GM18511 (cell line): ENCODE measurements around the gene C16orf89.

ENCODE experiments used
- ATAC-seq: cut with Tn5 transposase; IDR thresholded peaks from one replicate; pipeline ENCODE4 v1.9.1; 2021; ENCODE audit warnings: mild to moderate bottlenecking, moderate library complexity; ENCODE audit not compliant: unreplicated experiment

C16orf89 gene

DNA sequence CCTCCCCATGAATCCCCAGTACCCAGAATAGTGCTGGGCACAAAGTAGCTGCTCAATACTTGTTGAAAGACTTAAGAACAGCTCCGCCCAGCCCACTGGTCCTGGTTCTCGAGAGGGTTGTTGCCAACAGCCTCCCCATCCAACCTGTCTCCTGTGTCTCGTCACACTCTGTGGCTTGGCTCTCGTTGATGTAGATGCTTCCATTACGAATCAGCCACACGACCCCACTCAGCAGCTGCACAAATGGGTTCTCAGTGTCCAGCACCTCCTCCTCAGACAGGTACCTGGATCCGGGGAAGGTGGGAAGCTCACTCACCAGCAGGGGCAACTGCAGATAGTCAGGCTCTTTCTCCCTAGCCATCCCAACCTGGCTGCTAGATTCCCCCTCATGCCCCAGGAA lies 34.2 kb downstream of the C16orf89 start:
- no peak for ATAC-seq

DNA sequence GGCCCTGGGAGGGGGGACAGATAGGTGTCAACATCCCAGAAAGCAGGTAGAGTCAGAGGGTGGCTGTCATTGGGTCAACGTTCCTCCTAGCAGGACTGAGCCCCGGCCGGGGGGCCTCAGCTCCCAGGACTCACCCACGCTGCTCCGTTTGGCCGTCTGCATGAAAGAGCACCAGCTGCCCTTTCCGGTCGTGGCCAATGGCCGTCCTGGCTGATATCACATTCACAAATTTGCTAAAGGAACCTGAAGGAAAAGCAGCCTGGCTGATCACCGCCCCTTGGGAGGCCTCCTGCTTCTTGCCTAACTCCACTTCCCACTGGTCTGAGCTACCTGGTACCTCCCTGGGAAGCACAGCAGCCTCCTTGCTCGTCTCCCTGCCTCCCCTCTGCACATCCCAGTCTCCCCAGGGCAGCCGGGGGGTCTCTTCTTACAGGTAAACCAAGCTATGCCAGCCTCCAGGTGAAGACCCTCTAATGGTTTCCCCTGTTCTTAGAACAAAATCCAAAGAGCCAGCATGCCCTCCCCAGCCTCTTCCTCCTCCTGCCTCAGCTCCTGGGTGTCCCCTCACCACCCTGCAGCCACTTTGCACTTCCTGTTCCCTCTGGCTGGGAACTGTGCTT lies 35.4 kb downstream of the C16orf89 start:
- ATAC-seq = no peak

DNA sequence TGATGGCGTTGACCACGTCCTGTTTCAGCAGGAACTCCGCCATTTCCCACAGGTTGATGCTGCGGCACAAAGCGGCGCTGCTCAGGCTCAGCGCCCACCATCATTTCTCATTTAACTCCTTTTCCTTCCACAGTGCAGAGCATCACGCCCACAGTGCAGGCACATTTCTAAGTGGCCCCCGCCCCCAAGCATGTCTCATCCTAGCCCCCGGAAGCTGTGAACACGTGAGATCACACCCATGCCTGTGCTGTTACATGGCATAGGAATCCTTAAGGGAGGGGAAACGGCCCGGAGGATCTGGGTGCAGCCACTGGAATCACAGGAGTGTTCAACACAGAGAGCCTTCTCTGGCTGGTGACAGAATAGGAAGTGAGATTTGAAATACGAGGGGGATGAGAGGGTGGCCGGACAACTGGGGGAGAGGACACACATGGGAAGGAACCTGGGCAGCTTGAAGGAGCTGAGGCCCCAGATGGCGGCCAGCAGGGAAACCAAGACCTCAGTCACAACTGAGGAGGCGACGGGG lies 36.7 kb downstream of the C16orf89 start:
- ATAC-seq = no peak

DNA sequence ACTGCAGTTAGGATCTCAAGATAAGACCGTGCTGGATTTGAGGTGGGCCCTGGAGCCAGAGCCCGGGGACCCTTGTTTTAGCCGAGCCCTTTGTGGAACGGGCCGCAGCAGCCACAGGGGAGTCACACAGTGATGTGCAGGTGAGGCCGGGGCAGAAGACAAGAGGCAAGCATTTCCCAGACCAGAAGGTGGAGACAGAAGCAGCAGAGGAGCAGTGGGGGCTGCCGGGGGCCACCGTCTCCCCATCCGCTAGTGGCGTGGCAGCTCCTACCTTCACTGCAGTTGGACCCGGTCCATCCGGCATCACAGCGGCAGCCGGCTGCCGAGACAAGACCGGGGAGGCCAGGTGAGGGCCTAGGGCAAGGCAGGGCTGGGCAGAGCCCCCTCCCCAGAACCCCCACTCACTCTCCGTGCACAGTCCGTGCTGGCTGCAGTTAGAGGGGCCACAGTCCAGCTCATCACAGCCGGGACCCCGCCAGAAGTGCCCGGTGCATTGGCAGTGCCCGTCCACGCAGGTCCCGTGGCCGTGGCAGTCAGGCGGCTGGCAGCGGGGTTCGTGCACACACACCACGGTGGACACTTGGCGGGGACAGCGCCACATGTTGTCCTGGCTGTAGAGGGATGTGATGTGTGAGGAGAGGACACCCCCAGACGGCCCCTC lies 38.1 kb downstream of the C16orf89 start:
- ATAC-seq = no peak

DNA sequence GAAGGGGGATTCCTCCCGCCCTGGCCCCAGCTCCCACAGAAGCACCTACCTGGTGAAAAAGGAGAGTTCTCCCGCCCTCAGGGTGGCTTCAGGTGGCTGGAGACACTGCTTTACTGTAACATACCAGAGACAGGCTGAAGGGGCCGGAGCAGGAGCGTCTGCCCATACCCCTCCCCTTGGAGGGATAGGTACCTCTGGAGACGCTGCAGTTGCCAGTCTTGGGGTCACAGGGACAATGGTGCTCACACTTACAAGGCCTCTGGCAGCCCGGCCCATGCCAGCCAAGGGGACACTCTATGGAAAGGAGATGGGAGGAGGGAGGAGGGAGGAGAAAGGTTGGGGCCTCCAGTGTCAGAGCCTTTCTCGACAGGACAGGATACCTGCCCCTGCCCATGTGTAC lies 38.7 kb downstream of the C16orf89 start:
- no peak for ATAC-seq

DNA sequence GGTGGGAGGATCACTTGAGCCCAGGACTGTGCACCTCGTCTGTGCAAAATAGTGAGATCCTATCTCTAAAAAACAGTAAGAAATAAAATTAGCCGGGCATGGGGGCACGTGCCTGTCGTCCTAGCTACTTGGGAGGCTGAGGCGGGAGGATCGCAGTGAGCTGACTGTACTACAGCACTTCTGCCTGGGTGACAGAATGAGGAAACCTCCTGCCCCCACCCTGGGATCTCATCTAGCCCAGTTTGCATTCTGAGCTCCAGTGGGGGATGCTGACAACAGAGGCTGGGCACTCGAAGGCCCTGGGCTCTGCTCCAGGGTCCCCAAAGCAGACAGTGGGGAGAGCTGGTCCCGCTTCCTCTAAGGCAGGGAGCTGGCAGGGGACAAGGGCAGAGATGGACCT lies 39.1 kb downstream of the C16orf89 start:
- no peak for ATAC-seq

DNA sequence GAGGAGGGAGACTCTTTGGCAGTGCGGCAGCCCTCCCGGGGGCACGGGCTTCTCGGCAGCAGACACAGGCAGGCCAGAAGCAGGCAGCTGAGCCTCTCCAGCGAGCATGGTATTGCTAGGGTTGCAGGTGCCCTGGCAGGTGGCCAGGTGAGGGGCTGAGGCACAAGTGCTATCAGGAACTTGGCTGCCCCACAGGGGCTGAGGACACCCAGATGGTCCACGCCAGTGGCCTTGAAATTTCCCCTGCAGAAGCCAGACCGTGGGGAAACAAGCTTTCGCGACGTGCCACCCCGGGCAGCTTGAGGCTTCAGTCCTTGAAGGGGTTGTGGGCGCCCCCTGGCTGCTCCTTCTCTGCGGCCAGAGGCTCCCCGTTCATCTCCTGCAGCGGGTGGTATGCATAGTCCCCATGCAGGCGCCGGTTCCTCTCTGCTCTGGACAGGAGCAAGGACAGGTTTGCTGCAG lies 40.6 kb downstream of the C16orf89 start:
- no peak for ATAC-seq

DNA sequence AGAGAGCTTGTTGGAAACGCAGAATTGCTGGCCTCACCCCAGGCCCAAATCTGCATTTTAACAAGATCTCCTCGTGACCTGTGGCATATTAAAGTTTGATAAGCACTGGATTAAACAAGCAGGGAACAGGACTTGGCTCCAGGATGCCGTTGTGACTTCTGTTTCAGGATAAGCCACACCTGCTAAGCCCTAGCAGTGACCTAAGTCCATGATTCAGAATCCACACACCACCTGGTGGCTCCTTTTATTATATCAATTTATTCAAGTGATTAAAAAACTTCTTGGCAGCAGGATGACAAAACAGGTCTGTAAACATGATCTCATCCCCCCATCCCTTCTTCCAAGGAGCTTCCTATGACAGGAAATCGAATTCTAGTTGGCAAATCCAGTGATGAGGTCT lies 41.1 kb downstream of the C16orf89 start:
- ATAC-seq = no peak

DNA sequence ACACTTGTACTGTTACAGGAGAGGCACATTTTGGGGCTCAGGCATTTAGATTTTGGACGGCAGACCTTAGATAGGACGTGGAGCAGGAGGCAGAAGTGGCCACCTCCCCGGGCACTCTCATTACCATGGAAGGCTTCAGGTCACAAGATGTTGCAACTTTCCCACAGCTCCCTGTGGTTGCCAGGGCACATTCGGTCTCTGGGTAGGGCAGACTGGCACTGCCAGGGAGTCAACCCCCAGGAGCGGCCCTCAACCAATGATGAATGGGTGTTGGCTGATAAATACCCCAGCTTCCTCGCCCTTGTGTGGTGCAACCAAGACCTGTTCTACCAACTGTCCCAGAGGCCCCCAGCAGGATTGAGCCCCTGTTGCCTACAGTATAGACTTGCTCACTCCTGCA lies 43.2 kb downstream of the C16orf89 start:
- no peak for ATAC-seq

DNA sequence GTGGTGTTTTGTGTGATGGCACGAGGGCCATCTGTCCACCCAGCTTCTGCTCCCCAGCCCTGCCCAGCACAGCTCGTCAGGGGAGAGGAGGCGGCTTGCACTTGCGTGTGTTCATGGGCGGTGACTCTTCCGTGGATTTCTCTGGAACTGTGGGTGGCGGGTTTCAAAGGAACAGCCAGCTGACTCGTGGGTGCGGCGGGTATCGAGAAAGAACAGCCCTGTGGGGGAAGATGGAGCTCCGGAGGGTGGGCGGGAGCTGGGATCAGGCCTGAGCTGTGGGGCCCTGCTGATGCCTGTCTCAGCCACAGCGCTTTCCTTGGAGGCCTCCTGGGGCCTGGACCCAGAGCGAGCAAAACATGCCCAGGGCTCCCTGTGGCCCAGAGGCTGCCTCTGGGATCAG lies 45.2 kb downstream of the C16orf89 start:
- ATAC-seq = no peak

DNA sequence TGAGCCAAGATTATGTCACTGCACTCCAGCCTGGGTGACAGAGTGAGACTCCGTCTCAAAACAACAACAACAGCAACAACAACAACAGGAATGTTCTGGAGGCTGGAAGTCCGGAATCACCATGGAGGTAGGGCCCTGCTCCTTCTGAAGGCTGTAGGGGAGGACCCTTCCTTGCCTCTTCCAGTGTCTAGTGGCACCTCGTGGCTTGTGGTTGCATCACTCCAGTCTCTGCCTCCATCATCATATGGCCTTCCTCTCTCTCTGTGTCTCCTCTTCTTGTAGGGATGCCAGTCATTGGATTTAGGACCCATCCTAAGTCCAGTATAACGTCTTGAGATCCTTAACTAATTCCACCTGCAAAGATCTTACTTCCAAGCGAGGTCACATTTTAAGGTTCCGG lies 46.0 kb downstream of the C16orf89 start:
- no peak for ATAC-seq

DNA sequence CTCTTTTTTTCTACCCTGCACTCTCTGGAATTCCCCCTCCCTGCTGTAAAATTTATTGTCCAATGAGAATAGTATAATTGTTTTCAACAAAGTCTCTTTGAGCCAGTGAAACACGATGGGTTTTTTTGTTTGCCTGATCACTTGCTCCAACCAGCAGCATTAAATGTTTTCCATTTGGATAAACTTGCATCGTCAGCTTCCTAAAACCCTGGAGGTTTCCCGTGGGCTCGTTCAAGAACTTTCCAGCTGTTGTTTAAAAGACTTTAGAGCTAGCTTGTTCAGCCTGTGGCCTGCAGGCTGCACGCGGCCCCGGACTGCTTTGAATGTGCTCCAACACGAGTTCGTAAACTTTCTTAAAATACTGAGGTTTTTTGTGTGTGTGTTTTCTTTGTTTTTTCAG lies 47.0 kb downstream of the C16orf89 start:
- ATAC-seq = no peak

DNA sequence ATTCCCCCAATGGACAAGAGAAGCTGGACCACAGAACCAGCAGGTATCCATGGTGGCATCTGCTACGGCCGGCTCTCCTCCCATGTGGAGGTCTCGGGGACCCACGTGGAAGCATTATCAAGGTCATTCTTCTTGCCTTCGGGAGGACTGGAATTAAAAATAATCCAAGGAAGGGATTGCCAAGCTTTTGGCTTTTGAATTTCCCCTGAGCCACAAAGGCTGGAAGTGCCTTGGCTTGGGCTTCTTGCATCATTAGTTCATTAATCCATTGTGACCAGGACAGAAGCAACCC lies 48.1 kb downstream of the C16orf89 start:
- no peak for ATAC-seq

DNA sequence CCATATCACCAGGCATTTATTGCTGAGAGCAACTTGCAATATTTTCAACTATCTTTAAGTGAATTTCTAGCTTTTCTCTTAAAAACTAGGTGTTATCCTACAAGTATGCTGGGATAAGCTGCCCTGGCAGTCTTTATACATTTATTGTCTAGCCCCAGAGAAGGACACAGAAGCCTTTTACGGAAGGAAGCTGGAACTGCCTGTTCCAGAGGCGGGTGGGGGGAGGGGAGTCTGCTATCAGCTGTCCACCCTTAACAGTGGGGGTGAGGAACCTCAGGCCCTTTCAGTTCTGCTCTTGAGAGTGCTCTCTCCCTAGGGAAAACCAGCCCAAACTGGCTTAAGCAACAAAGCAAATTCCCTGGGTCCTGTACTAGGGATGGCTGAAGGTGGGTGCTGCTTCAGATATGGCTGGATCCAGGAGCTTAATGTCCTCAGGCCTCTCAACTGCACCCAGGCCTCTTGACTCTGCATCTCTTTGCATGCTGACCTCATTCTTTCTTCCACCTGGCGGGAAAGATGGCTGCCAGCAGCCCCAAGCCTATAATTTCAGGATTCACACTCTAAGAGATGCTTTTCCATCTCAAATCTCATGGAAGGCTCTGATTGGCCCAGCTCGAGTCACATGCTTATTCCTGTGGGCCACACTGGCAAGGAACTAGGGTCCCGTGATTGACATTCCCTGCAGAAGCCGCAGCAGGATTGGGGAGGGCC lies 48.6 kb downstream of the C16orf89 start:
- ATAC-seq = no peak

DNA sequence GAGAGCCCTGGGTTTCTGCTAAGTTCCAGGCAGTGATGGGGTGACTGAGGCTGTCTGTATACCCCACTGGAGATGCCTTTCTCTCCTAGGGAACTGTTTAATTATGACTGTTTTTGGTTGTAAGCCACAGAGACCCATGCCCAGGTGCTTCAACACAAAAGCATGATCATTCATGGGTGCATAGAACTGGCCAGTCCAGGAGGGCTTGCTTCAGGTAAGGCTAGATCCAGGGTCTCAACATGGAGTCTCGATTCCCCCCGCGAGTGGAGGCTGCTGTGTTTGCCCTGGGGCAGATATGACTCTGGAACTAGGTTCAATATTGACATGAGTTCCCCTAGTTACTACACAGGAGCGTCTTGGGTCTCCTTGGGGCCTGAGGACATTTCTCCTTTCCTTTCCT lies 49.9 kb downstream of the C16orf89 start:
- ATAC-seq = no peak

DNA sequence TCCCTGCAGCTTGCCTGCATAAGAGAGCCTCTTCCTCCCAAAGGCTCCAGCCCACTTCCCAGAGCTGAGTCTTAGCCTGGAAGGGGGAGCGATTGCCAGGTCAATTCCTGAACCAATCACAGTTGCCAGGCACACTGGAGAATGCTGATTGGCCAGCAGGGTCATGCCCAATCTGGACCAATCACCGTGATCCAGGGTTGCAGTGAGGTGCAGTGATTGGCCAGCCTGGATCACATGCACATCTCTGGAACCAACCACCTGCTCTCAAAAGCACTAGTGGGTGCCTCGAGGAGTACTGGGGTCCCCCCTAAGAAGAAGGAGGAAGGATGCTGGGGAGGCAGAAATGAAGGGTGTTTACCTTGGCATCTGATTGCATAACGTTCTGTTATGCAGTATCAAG lies 50.4 kb downstream of the C16orf89 start:
- ATAC-seq = no peak

DNA sequence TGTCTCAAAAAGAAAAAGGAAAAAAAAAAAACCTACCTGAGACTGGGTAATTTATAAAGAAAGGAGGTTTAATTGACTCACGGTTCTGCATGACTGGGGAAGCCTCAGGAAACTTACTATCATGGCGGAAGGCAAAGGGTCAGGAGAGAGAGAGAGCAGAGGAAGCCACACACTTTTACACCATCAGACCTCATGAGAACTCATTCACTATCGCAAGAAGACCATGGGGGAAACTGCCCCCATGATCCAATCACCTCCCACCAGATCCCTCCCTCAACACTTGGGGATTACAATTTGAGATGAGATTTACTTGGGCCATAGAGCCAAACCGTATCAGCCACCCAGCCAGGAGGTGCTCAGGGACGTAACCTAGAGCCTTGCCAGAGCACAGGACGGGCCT lies 52.9 kb downstream of the C16orf89 start:
- no peak for ATAC-seq

DNA sequence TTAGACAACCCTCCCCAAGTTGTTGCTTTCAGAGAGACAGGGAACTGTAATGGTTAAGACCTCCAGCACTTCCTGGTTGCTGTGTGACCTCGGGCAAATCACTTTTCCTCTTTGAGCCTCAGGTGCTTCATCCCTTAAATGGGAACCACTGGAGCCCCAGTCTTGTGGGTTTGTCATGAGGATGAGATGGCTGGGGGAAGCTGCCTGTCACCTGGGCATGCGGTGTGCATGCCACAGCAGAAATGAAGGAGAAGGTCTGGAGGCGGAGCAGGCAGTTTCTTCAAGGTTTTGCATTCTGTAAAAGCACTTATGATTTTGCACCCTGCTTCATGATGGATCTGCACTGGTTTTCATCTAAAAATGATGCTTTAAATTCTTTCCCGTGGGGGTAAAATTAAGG lies 54.1 kb downstream of the C16orf89 start:
- ATAC-seq = no peak

DNA sequence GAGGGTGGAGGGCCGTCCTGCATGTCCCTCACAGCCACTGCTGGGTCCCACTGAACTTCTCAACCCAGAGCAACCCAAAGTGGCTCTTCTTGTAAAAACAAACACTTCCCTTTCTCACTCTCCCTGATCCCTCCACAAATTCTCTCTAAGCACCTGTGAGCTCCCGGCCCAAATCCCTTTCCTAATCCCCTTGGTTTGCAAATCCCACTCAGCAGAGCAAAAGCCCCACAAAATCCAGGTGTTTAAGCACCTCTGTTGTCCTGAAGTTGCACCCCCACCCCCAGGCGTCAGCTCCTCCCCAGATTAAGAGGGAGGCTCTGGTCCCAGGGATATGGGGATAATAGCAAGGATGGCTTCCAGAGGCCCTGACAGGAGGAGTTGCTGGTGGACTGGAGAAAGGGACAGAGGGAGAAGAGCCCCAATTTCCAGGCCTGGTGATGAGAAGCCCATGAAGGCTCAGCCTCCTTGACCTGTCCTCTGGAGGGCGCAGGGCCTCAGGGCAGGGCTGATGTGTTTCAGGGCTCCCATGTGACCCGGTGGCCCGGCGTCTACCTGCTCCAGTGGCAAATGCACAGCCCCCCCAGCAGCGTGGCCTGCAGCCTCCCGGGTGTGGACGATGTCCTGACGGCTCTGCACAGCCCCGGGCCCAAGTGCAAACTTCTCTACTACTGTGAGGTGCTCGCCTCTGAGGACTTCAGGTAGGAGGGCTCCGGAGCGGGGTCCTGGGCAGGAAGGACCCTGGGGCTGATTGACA lies 55.0 kb downstream of the C16orf89 start:
- no peak for ATAC-seq

DNA sequence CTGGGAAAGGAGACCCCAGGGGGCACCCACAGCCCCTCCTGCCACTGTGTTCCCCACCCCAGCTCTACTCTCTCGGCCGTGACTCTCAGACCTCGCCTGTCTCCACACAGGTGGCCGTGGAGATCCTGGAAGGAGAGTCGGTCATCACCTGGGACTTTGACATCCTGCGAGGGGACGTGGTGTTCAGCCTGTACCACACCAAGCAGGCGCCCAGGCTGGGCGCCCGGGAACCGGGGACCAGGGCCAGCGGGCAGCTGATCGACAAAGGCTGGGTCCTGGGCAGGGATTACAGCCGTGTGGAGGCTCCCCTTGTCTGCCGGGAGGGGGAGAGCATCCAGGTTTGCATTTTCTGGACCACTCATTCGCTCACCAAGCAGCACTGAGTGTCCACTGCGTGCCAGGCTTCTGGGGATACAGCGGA lies 57.4 kb downstream of the C16orf89 start:
- no peak for ATAC-seq

DNA sequence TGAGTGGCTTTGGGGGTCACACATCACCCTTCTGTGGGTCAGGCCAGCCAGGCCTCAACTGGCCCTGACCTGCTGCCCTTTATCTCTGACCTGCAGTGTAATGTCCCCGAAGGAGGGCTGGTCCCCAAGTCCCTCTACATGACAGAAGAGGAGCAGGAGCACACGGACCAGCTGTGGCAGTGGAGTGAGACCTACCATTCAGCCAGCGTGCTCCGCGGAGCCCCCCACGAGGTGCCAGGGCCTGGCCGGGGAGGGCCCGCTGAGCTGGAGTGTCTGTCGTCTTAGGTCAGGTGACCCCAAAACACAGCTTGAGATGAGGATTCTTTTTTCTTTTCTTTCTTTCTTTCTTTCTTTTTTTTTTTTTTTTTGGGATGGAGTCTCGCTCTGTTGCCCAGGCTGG lies 58.5 kb downstream of the C16orf89 start:
- no peak for ATAC-seq
